ENCODE results near the gene BEST4.
"Not testable (repeated sequence)": the region's sequence is repeated elsewhere in the genome, so short reads cannot be mapped to it uniquely, and the experiment has no call there.

Gene BEST4

GRCh38 chr1:44776730-44777068 is 11.3 kb downstream of the BEST4 start:
- no peak for DNase-seq

DNA sequence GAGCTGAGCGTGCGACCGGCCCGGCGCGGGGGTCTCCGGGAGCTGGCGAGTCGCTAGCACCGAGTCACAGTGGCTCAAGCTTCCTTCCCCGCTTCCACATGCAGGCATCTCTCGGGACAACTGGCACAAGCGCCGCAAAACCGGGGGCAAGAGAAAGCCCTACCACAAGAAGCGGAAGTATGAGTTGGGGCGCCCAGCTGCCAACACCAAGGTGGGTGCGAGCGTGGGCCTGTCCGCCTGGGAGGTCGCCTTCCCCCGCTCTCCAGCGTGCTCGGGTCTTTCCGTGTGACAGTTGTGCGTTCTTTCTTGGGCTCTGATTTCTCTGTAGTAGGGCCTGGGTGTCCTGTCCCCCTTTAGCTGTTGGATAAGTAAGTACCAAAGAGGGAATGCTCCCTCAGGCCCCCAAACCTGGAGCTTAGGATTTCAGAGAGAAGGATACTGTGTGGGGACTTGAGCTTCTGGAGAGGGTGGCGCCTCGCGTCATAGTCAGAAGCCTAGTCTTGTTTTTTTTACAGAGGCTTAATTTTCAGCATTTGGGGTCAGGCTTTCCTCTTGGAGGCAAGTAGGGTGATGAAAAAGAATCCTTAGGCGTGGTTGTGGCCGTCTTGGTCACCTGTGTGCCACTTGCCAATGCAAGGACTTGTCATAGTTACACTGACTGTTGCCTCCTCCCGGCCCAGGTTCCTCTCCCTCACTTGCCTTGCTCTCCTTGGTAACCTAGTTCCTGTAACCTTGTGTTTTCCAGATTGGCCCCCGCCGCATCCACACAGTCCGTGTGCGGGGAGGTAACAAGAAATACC is 11.8 kb downstream of the BEST4 start:
- no peak for DNase-seq

- peak; percentile 64 for DNase-seq
Observed at GRCh38 chr1:44775078-44775929, 12.7 kb downstream of the BEST4 start, which contains the start of gene RPS8. RPS8 (plus strand) TSS chr1:44775540; CDS start chr1:44775597, 57 bp downstream.

- not testable (repeated sequence) for DNase-seq
Observed at GRCh38 chr1:44766421-44766820, 21.5 kb downstream of the BEST4 start.

DNA sequence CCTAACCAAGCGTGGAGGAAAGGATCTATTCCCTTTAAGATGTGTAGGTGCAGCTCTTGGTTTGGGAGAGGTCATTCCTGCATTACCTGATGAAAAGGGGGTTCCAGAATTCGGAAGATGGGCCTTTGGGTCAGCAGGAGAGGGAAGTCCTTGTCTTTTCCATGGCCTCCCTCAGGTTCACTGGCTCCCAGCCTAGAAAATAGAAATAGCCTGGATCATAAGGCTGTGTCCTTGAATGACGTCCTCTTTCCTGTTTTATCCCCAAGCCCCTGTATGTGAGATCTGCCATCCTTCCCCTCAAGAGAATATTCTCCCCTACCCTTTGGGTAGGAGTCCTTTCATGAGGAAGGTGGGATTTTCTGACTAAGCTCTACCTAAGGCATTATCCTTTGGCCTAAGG is 27.1 kb downstream of the BEST4 start:
- no peak for DNase-seq

- no peak for DNase-seq
Observed at GRCh38 chr1:44759077-44759476, 28.9 kb downstream of the BEST4 start.

DNA sequence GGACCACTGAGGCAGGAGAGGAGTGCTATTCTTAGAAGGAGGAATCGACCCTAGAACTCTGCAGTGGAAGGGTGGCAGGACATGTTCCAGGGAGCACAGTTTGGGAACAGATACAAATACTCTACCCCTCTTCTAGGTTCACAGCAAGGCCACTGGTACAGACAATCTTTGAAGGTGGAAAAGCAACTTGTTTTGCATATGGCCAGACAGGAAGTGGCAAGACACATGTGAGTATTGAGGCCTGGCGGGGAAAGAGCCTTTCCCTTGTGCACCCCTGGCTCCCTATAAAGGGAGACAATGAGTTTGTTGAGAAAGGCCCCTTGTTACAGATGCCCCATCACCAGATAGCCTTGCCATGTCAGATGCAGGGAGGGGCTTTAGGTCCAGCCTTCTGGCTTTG is 30.6 kb downstream of the BEST4 start:
- DNase-seq, result no peak

- no peak for DNase-seq
Observed at GRCh38 chr1:44747878-44748277, 40.1 kb downstream of the BEST4 start.

DNA sequence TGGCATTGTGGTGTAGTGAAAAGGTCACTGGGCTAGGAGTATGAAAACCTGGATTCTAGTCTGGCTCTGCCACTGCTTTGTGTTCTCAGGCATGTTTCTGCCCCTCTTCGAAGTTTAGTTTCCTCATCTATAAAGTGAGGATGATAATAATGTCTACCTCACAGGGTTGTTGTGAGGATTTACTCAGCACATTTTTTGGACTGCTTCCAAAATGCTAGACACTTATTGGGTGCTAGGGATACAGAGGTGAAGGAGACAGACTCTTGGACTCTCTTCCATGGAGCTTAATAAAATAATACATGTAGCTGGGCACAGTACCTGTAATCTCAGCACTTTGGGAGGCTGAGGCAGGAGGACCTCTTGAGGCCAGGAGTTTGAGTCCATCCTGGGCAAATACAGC is 44.8 kb downstream of the BEST4 start:
- DNase-seq, result no peak

DNA sequence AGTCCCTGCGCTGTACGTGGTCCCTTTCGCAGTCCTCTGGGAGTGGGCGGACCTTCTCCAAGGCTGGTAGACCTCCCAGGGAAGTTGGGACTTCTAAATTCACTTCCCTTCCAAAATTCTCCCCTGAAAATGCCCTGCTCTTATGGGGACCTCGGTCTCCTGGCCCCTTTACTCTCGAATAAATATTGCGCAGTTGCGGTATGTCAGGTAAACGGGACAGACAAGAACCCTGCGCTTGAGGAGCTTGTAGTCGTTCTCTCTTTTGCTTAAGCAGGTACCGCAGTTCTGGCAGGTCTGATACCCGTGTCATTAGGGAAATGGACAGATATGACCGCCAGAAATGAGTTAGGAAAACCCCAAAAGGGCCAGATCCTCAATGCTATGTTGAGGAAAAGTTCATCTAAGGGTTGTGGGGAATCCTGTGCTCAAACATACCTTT is 47.8 kb downstream of the BEST4 start:
- DNase-seq, result no peak

GRCh38 chr1:44739307-44740178 is 48.4 kb downstream of the BEST4 start, which contains the start of gene KIF2C:
KIF2C (plus strand) TSS chr1:44739837; CDS start chr1:44739933, 96 bp downstream.
- peak; percentile 98 for DNase-seq

GRCh38 chr1:44738953-44739306 is 49.0 kb downstream of the BEST4 start:
- DNase-seq, result not testable (repeated sequence)

DNA sequence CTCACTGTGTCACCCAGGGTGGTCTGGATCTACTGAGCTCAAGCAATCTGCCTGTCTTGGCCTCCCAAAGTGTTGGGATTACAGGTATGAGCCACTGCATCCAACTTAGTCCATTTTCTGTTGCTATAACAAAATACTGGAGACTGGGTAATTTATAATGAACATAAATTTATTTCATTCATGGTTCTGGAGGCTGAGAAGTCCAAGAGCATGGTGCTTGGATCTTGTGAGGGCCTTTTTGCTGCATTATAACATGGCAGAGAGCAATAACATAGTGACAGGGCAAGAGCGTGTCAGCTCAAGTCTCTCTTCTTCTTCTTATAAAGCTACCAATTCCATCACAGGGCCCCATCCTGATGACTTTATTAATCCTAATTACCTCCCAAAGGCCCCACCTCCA is 52.0 kb downstream of the BEST4 start:
- DNase-seq, result no peak

DNA sequence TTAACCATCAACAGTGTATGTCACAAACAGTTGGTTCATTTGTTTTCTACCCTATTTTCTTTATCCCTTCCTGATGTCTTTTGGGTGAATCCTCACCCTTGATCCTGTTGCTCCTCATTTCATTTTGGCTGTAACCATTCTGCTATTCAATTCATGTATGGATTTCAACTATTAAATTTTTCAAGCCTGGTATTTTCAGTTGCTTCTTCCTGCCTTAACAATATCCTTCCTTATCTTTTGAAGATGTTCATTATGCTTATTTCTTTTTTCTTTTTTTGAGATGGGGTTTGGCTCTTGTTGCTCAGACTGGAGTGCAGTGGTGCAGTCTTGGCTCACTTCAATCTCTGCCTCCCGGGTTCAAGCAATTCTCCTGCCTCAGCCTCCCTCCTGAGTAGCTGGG is 54.2 kb downstream of the BEST4 start:
- no peak for DNase-seq
